ENCODE results near the gene APBB2.

GRCh38 chr4:40962551-40963180 is 251.7 kb downstream of the APBB2 start:
- TF ChIP-seq CTCF (IDR thresholded peaks at IDR 0.05): no peak
- TF ChIP-seq EZH2 (IDR thresholded peaks at IDR 0.05; ENCODE audit: borderline replicate concordance, insufficient read depth, low read depth, low read length, poor library complexity, severe bottlenecking): no peak
